PC-9 (cell line): ENCODE data around the gene SLC66A2. TPM values are rescaled to one million over a fixed set of nuclear protein-coding genes. Genes with fewer than 3 reads are reported as not detected.

Experiments
- BruUV-seq: library from RNA; stranded (reverse); fragments of 400-500 nt; replicated peaks from 2 replicates; lab custom pipeline; 2021; lab: Mats Ljungman, UMichigan
- CTCF ChIA-PET: fragments of 300-600 bp; sonication (Branson Sonifier 250); formaldehyde crosslinking; loops from one replicate; lab custom pipeline; 2022; ENCODE audit warnings: antibody characterized with exemption; lab: Charles Lee
- POLR2A ChIA-PET: fragments of 300-600 bp; sonication (Branson Sonifier 250); formaldehyde crosslinking; loops from one replicate; lab custom pipeline; 2022; ENCODE audit warnings: antibody characterized with exemption; ENCODE audit not compliant: unreplicated experiment; lab: Charles Lee
- DNase-seq, 2 experiments: peaks; one replicate each; pipeline versions ENCODE4 v3.0.0 to v3.0.0-alpha.2; 2015 to 2022; ENCODE audit warnings: mixed read lengths in 1 of 2
- H2AFZ ChIP-seq: fragments of 200-600 bp; sonication (generic); 2 replicates; pipeline ENCODE4 v1.8.1; 2017; ENCODE audit warnings: antibody characterized with exemption
- H3F3A ChIP-seq: fragments of 200-600 bp; sonication (generic); 2 replicates; pipeline ENCODE4 v1.8.1; 2017; ENCODE audit warnings: antibody characterized with exemption, mild to moderate bottlenecking, low read depth; ENCODE audit not compliant: insufficient read depth
- H3K27ac ChIP-seq: fragments of 200-600 bp; sonication (generic); 2 replicates; pipeline ENCODE4 v1.6.1; 2016; ENCODE audit warnings: mixed run types
- H3K27me3 ChIP-seq: fragments of 200-600 bp; sonication (generic); 2 replicates; pipeline ENCODE4 v1.6.1; 2016; ENCODE audit warnings: low read depth, mixed run types; ENCODE audit not compliant: insufficient read depth
- H3K36me3 ChIP-seq: fragments of 200-600 bp; sonication (generic); 2 replicates; pipeline ENCODE4 v1.6.1; 2016; ENCODE audit warnings: low read depth, mixed run types
- H3K4me1 ChIP-seq: fragments of 200-600 bp; sonication (generic); replicated peaks from 2 replicates; pipeline ENCODE4 v1.6.1; 2016; ENCODE audit warnings: mixed run types; ENCODE audit not compliant: insufficient read depth
- H3K4me2 ChIP-seq: fragments of 200-600 bp; sonication (generic); 2 replicates; pipeline ENCODE4 v1.6.1; 2017; ENCODE audit warnings: mixed run types
- H3K4me3 ChIP-seq: fragments of 200-600 bp; sonication (generic); 2 replicates; pipeline ENCODE4 v1.6.1; 2016; ENCODE audit warnings: mixed run types
- H3K79me2 ChIP-seq: fragments of 200-600 bp; sonication (generic); 2 replicates; pipeline ENCODE4 v1.6.1; 2017; ENCODE audit warnings: low read depth, mixed run types
- H3K9me2 ChIP-seq: fragments of 200-600 bp; sonication (generic); 2 replicates; pipeline ENCODE4 v1.8.1; 2017; ENCODE audit warnings: mild to moderate bottlenecking; ENCODE audit not compliant: insufficient read depth
- H3K9me3 ChIP-seq: fragments of 200-600 bp; sonication (generic); 2 replicates; pipeline ENCODE4 v1.8.1; 2016; ENCODE audit warnings: low read depth; ENCODE audit not compliant: insufficient read depth
- H4K20me1 ChIP-seq: fragments of 200-600 bp; sonication (generic); 2 replicates; pipeline ENCODE4 v1.8.1; 2017; ENCODE audit not compliant: insufficient read depth
- CTCF ChIP-seq: fragments of 200-600 bp; sonication (generic); conservative IDR thresholded peaks from 2 replicates; pipeline ENCODE4 v1.6.1; 2017; ENCODE audit warnings: mixed run types, antibody characterized with exemption, mild to moderate bottlenecking, moderate library complexity
- EZH2 ChIP-seq: fragments of 200-600 bp; sonication (generic); IDR thresholded peaks from 2 replicates; pipeline ENCODE4 v1.8.0; 2017; ENCODE audit warnings: antibody characterized with exemption, low read depth
- intact Hi-C: fragments of 100-400 bp; cut with micrococcal nuclease; formaldehyde crosslinking; loops from one replicate; pipeline ENCODE4 v1.10.0; 2022; ENCODE audit not compliant: unreplicated experiment
- total RNA-seq: library from RNA; stranded (reverse); gene quantifications from 2 replicates; pipeline ENCODE4 v1.2.3, GENCODE V29; 2021

SLC66A2 gene
- total RNA-seq, 1 experiment from 2014 or later, result 24.3 TPM

- Histone ChIP-seq H3K4me1 (no peaks in the 10 kb centered on the region), H3K27ac (no peak overlapping the region), H3F3A (no peaks in the 10 kb centered on the region), H4K20me1 (no peaks in the 10 kb centered on the region), H3K79me2 (no peaks in the 10 kb centered on the region), H3K4me2 (no peak overlapping the region), H3K9me3 (no peaks in the 10 kb centered on the region), H3K36me3 (no peaks in the 10 kb centered on the region), H2AFZ (no peak overlapping the region), H3K27me3 (peaks cover 55% of the 10 kb centered on the region), H3K4me3 (no peak overlapping the region), H3K9me2 (no peaks in the 10 kb centered on the region)
- ChIA-PET POLR2A (no interaction called here), CTCF (no interaction called here)
- intact Hi-C loops, result no loop called here
- no peak for TF ChIP-seq EZH2
- TF ChIP-seq CTCF, result no peak
- no peak for DNase-seq
- BruUV-seq, result no TSS peak
Measured at GRCh38 chr18:79875531-79875919, 75.9 kb downstream of the SLC66A2 start.

GRCh38 chr18:79874553-79875530, 76.6 kb downstream of the SLC66A2 start:
- no peak for TF ChIP-seq EZH2
- no peak for TF ChIP-seq CTCF
- no peak for DNase-seq
- ChIA-PET CTCF (no interaction called here), POLR2A (no interaction called here)
- Histone ChIP-seq H4K20me1 (no peaks in the 10 kb centered on the region), H3K27ac (no peak overlapping the region), H3K4me1 (no peaks in the 10 kb centered on the region), H3K4me2 (no peak overlapping the region), H3K9me2 (no peaks in the 10 kb centered on the region), H3K9me3 (no peaks in the 10 kb centered on the region), H3K79me2 (no peaks in the 10 kb centered on the region), H3K36me3 (no peaks in the 10 kb centered on the region), H3F3A (no peaks in the 10 kb centered on the region), H3K27me3 (peaks cover 60% of the 10 kb centered on the region), H2AFZ (no peak overlapping the region), H3K4me3 (no peak overlapping the region)
- BruUV-seq, result no TSS peak
- intact Hi-C loops, result no loop called here

- H3F3A ChIP-seq, result no peaks in the 10 kb centered on the region
- intact Hi-C loops, result no loop called here
- CTCF ChIA-PET, result no interaction called here
- H3K79me2 ChIP-seq, result no peaks in the 10 kb centered on the region
- H3K4me1 ChIP-seq, result no peaks in the 10 kb centered on the region
- no peak overlapping the region for H3K4me3 ChIP-seq
- TF ChIP-seq CTCF (no peak), EZH2 (no peak)
- H3K27me3 ChIP-seq, result peaks cover 72% of the 10 kb centered on the region
- no peaks in the 10 kb centered on the region for H4K20me1 ChIP-seq
- H2AFZ ChIP-seq, result no peak overlapping the region
- H3K9me3 ChIP-seq, result no peaks in the 10 kb centered on the region
- no peak overlapping the region for H3K4me2 ChIP-seq
- no peak overlapping the region for H3K27ac ChIP-seq
- POLR2A ChIA-PET, result no interaction called here
- no peaks in the 10 kb centered on the region for H3K36me3 ChIP-seq
- DNase-seq, result no peak
- H3K9me2 ChIP-seq, result no peaks in the 10 kb centered on the region
- BruUV-seq, result no TSS peak
Measured at GRCh38 chr18:79873449-79874110, 77.9 kb downstream of the SLC66A2 start.
